GM21360 (cell line): ENCODE results near the gene CHL1.

Experiments
- ATAC-seq: cut with Tn5 transposase; IDR thresholded peaks from one replicate; pipeline ENCODE4 v1.9.1; 2021; ENCODE audit warnings: mild to moderate bottlenecking, moderate library complexity; ENCODE audit not compliant: unreplicated experiment

The CHL1 gene

DNA sequence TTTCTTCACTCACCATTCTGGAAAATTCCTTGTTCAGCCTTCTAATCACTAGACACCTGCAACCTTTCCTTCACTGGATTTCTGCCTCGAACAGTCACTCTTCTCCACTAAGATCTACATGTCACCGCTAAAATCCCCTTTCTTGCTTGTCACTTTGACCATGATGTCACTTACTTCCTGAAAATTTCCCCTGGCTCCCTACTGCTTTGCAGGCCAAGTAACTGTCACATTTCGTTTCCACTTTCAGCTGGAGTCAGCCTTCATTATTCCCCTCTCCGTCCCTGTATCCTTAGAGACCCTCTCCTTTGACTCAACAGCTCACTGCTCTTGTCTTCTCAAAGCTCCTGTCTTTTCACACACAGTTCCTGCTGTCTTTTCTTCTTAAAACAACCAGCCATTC, 15.9 kb downstream of the CHL1 start:
- ATAC-seq = peak; percentile 89

DNA sequence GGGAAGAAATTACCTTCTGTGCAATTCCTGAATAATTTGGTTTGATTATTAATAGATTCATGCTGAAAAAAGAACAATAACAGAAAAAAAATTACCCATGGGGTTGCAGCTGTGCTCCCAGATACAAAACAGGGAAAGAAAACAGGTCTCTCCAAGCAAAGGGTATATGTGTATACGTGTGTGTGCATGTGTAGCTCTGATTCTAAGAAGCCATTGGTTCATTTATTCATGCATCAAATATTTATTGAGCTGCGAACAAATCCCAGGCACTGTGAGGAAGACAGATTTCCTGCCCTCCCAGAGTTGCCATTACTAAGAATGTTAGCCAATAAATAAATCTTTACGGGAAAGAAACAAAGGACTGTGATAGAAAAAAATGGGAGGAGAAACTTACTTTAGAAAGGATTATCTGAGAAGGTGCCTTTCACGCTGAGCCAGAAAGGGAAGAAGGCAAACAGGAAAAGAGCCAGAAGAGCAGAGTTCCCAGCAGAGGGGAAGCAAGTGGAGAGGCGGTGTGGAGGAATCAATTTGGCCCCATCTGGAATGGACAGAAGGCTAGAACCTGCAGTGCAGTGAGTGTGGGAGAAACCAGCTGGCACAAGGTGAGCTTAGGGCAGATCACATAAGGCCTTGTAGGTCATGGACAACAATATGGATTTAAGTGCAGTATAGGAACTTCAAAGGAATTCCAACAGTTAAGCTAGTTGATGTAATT, 20.7 kb downstream of the CHL1 start:
- ATAC-seq = no peak

DNA sequence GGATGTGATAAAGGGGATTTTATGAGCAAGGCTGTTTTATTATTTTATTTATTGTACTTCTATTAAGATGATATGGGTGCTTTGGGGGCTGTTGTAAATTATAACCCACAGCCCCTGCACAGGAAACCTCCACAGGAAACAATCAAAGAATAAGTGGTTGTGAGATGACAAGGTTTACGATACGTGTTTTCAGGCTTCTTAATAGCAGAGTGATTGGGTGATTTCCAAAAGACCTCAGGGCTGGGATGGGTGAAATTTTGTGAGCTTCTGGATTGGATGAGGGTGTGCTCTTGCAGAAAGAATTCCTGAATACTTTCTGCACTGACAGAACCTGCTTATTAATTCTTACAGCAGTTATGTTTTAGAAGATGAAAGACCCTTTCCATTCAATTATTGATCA, 21.4 kb downstream of the CHL1 start:
- no peak for ATAC-seq

DNA sequence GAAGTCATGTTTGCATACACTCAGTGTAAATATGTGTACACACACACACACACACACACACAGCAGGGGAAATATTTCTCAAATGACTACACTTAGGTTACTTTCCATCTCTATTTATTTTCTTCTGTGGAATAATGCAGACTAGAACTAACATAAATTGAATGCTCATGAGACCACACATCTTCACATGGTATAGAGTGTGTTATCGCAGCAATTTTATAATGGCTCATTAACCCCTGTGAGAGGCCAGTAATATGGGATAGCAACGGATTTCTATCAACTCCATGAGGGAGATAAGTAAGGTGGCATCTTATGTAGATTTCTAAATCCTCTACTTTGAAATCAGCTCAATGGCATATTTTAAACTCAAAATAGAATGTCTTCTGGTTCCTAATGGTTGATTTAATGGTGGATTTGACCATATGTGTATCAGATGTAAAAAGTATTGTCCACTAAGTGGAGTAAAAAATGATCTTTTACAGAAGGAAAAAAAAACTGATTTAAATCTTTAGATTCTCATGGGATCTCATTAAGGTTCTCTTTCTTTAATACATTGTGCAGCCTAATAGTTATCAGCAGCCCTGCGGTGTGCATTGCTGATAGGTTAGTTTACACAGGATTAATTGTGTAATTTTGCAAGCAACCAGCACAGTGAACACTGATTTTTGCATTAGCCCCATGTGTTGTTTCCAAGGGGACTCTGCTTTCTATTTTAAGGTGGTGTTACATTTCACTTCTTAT, 32.0 kb downstream of the CHL1 start:
- ATAC-seq = no peak

DNA sequence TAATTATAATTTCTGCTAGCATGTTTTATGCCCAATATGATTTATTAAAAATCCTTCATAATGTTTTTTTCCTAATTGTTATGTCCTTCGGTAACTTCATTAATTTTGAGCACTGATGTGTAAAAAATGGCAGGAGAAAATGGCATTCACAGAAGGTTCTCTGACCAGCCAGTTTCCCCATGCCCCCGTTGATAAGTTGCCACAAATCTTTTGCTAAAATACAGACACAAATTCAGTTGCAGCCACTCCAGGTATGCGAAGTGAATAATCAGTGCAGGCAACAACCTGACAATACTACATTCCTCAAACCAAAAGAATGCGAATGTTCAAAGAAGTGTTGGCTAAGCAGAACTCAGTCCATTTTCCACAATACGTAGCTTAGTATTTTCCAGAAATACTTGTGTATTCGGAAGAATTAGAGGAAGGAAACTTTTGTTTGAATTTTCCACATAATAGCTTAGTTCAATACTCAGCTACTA, 32.7 kb downstream of the CHL1 start:
- no peak for ATAC-seq

DNA sequence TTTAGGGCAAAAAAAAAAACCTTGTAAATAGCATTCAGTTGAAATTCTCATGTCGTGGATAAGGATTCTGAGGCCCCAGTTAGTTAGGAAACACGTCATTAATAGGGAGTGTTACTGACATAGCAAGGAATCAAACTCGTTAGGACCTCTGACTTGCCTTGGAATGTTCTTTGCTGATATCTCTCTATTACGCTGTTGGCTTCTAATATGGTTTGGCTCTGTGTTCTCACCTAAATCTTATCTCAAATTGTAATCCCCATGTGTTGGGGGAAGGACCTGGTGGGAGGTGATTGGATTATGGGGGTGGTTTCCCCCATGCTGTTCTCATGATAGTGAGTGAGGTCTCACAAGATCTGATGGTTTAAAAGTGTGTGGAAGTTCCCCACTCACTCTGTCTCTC, 40.3 kb downstream of the CHL1 start:
- ATAC-seq = no peak

DNA sequence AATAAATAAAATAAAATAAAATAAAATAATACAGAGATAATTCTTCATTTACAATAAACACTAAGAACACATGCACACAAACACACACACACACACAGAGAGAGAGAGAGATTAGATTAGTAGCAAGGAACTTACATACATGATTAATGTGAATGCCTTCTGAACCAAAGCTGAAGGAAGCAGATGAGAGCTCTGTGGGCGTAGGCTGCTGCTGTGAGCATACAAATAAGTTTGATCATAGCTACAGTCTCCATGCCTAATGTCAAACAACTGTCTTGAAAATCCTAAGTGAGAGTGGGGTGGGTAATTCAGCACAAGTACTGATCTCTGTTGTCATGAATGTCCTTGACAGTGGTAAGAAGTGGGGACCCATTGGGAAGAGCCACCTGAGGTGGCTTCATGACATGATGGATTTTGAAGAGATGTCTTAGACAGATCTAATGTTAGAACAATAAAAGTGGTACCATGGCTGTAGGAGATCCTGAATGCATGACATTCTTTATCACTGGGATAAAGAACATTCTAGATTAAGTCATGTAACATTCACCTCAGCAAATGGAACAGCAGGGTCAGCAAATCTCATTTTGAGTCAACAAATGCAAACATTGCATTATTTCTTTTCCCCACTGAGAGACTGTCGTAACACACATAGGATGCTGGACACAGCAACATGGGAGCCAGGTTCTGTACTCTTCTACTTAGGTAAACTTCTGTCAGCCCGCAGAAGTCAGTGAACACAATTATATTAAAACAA, 46.2 kb downstream of the CHL1 start:
- no peak for ATAC-seq

DNA sequence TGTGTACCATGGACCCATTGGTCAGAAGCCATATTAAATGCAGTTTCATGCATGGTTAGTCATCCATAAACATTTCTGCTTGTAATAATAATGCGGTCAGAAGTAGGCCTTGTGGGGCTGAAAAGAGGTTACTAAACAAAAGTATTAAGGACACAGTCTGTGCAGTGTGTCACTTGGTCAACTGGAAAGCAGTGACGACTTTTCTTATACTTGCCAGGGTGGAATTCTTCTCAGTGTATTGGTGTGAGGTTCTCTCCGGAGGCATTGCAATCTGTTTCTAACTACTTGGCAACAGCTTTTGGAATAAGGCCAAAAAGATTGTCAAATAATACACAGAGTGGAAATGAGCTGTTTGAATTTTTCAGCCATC, 46.8 kb downstream of the CHL1 start:
- ATAC-seq = no peak

DNA sequence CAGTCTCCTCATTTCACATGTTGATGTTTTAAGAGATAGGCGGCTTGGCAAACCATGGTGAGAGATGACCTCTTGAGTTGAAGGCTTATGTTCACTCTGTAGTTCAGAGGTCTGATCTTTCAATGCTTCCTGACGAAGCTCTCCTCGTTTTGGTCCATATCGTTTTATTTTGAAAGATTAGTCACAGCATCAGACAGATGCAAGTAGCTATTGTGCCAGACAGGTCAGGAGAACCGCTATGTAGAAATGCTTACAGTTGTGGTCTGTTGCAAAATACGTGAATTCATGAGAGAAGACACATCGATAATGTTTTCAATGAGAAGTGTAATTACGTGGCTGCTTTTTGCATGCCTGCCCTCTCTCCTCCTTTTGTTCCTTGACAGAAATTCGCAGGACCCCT, 47.5 kb downstream of the CHL1 start:
- ATAC-seq = no peak

DNA sequence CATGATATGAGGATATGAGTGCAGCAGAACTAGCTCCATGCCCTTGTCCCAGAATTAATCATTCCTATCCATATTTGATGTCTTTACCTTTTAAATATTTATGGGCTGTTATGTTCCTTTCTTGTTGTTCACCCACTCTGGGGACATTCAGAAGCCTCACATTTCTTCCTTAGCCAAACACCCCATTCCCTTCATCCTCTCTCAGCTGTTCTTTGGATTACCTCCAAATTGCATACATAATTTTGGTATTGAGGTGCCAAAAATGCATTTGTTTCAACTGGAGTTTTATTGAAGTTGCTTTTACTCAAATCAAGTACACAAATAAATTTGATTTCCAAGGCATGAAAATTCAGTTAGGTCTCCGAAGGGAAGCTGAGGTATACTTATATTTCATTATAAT, 51.4 kb downstream of the CHL1 start:
- no peak for ATAC-seq

DNA sequence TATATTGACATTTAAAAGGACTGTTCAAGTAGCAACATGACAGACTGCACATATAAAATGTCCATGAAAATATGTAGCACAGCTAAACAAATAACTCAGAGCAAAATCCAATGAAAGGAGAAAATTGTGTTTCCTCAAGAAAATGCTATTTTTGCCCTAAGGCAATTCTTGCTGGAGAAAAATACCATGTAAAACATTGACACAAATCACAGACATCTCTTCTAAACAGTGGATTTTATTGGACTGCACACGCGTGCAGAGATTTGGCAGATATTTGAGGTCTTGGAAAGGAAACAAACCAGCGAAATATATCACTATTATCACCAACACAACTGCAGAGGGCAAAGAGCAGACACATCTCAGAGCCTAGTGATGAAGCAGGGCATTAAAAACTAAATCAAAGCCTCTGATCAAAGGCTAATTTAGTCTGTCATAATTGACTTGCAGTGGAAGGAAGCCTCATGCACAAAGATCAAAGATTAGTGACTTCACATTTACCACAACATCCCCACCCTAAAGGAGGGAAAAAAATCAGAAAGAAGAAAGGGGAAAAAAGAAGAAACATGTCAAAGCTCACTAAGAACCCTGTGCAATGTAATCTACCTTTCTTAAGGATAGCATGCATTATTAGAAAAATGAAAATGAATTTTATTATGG, 52.4 kb downstream of the CHL1 start:
- ATAC-seq = no peak

DNA sequence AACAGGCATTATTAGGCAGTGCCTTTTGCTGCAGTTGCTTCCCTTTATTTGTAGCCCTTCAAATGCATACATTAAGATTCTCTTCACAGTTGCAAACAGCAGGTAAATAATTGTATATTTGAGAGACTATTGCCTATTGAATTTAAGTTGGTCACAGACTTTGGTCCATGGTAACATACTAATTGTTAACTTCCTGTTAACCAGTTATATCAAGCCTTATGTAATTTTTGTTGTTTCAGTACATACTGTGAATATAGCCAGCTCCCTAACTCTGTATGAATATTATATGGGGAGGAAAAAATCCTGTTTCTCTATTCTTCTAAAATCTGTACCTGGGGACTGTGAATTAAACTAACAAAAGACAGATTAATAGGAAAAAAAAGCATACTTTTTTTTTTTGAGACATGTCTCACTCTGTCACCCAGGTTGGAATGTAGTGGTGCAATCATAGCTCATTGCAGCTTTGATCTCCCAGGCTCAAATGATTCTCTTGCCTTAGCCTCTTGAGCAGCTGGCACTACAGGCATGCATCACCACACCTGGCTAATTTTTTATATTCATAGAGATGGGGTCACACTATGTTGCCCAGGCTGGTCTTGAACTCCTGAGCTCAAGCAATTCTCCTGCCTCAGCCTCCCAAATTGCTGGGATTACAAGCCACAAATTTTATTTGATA, 53.2 kb downstream of the CHL1 start:
- no peak for ATAC-seq

DNA sequence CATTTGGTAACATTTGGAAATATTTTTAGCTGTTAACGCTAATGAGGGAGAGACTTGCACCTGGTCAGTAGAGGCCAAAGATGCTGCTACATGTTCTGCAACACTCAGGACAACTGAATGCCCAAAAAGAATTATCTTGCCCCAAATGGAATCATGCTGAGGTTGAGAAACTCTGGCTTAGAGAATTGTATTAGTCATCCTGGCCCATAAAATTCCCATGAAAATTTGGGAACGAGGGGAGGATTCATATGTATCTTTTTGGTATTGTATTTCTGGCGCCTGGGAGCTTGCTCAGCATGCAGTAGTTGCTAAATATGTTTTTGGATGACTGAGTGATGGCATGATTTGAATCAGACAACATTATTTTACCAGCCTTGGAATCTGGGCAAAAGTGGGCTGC, 59.9 kb downstream of the CHL1 start:
- no peak for ATAC-seq

DNA sequence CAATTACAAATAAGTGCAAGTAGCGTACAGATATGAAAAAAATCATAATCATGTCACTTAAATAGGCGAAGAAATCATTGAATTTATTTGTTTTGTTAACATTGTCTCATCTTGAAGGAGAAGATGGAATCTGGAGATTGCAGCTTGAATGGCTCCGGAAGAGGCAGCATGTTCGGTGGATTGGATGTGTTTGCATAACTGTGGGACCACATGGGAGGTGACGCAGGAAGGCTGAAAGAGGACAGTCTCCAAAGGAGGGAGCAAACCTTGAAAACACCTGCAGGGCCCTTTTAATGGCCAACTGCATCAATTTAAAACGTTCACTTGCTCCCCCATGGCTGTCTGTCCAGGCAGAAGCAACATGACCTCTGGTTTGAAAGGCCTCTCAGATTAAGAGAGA, 61.3 kb downstream of the CHL1 start:
- ATAC-seq = no peak

DNA sequence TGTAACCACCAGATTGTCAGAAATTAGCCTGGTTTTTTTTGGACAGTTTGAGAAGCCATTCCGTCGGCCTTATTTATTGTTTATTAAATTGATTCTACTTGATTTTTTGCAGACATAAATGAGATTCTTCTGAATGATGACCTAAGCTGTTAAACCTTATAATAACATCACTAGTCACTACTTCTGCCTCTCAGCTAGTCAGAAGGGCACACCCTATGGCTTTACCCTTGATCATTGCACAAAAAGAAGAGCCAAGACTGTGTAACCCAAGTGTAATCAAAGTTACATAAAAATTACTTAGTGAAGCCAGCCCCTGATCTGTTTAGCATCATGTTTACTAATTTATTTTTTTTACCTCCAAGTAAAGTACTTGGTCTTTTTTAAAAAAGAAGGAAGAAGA, 64.3 kb downstream of the CHL1 start:
- ATAC-seq = no peak

DNA sequence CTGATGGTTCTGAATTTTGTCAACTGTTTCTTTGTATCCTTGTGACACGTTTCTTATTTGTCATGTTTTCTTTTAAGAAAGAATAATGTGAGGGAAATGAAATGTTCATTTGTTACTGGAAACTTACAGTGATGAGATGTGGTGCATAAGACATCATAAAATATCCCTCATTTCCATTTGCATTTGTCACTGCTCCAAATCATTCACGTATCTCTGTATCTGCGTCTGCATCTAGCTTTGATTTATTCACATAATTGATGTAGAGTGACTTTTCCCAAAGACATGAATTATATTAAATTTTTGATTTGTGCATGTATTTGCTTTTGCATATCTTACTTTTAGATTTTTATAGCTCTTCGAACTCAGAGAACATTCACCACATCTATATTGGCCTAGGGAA, 66.8 kb downstream of the CHL1 start:
- ATAC-seq = no peak

DNA sequence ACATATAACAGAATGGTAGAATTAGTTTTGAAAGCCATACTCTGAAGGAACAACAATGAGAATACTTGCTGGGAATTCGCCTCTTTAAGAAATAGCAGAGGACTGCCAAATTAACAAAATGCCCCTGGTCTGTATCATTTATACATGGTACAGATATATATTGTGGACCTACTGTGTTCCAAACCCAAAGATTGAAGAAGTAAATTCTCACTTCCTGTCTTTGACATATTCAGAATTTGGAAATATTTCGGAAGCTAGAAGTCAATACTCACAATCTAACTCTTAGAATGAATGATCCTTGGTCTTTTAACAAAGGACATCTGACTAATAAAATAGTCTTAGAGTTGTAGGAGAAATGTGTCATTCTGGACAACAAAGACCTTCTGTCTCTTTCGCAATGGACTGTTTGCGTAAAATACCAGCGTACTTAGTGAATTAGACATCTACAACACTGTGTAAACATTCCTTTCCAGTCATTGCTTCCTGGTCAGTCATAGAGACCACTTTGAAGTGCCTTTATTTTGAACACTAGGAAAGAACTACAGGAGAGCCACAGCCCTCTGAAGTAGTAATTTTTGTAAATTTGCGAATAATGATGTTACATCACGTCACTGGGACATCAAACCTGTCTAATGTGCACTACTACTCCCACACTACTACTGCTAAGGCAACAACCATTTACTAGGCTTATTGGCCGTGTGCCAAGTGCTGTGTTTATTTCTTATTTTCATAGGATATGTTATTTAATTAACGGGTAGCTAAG, 68.0 kb downstream of the CHL1 start:
- ATAC-seq = no peak

DNA sequence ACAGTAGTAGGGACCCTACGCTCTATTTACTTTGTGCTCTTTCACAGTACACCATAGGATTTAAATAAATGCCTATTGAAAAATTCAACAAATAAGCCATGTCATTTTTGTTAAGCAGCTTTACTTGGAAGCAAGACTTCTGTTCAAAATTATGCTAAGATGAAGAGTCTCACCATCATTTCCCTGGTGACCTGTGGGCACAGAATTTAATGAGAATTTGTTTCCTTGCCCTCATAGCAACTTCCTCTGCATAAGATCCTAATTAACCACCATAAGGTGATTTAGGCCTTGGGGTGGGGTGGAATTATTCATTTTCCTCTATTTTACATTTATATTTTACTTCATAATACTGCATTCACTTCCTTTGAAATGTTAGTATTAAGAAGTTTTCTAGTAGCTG, 70.5 kb downstream of the CHL1 start:
- no peak for ATAC-seq

DNA sequence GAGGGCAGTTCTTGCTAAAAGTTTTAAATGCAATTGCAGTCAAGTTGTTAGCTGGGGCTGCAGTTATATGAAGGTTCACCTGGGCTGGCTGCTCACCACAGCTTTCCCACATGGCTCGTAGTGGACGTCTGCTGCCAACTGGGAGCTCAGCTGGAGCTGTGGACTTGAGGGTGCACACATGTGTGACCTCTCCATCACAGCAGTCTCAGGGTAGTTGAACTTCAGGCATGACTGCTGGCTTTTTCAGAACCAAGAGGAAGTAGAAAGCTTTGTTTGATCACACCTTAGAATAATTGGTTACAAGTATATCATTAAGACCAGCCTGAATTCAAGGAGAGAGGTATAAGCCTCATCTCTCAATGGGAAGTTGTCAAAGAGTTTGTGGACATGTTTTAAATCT, 74.1 kb downstream of the CHL1 start:
- no peak for ATAC-seq

DNA sequence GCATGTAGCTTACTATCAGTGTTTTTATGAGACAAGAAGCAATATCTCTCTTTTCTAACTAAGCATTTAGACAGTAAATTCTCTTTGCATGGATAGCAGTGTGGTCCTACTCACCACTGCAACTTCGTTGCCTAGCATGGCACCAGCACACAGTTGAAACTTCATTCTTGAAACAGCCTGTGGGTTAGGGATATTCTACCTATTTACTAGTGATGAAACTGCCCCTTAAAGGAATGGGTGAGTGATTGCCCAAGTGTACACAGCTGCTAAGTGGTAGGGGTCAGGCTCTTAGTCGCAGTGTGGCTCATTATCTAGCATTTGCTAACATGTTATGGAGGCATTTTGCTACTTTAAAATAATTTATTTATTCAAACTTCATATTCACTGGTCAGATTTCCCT, 78.4 kb downstream of the CHL1 start:
- no peak for ATAC-seq
